DND-41 (cell line): ENCODE measurements around the gene TCEANC2.

Experiments used
- ATAC-seq: fragments of 200-7000 bp; cut with Tn5 transposase; 3 replicates; pipeline ENCODE4 v1.9.1; 2021; ENCODE audit warnings: low read depth; ENCODE audit not compliant: insufficient read depth
- DNase-seq: peaks from one replicate; pipeline ENCODE4 v3.0.0-alpha.2; 2020
- H2AFZ ChIP-seq: 2 replicates; pipeline ENCODE4 v1.6.0; 2012; ENCODE audit warnings: low read depth, low read length
- H3K27ac ChIP-seq: 2 replicates; pipeline ENCODE4 v1.5.1; 2012; ENCODE audit warnings: low read length, inconsistent platforms
- H3K27me3 ChIP-seq: fragments of 200-600 bp; sonication (generic); 2 replicates; pipeline ENCODE4 v1.6.0; 2012; ENCODE audit warnings: low read length, mild to moderate bottlenecking, inconsistent platforms; ENCODE audit not compliant: insufficient read depth, poor library complexity
- H3K36me3 ChIP-seq: 2 replicates; pipeline ENCODE4 v1.5.1; 2012; ENCODE audit warnings: low read length, inconsistent platforms; ENCODE audit not compliant: insufficient read depth
- H3K4me1 ChIP-seq: 2 replicates; pipeline ENCODE4 v1.5.1; 2012; ENCODE audit warnings: mild to moderate bottlenecking, low read length; ENCODE audit not compliant: insufficient read depth
- H3K4me2 ChIP-seq: 2 replicates; pipeline ENCODE4 v1.6.0; 2012; ENCODE audit warnings: mild to moderate bottlenecking, moderate library complexity, low read length, inconsistent platforms; ENCODE audit not compliant: insufficient read depth
- H3K4me3 ChIP-seq, 2 experiments: fragments of 200-600 bp in 1 of 2; shearing (Covaris generic) in 1 of 2; 2 replicates each; pipeline ENCODE4 v1.5.1; 2012 to 2016; ENCODE audit warnings: inconsistent platforms in 2 of 2, low read length in 2 of 2, mild to moderate bottlenecking in 2 of 2, low read depth in 1 of 2, moderate library complexity in 1 of 2
- H3K79me2 ChIP-seq: 2 replicates; pipeline ENCODE4 v1.6.0; 2012; ENCODE audit warnings: low read length, inconsistent platforms; ENCODE audit not compliant: insufficient read depth
- H3K9ac ChIP-seq: 2 replicates; pipeline ENCODE4 v1.6.0; 2012; ENCODE audit warnings: low read depth, mild to moderate bottlenecking, inconsistent platforms, low read length, moderate library complexity
- H3K9me3 ChIP-seq: 2 replicates; pipeline ENCODE4 v1.5.1; 2012; ENCODE audit warnings: low read length, moderate library complexity, mild to moderate bottlenecking, inconsistent platforms; ENCODE audit not compliant: insufficient read depth, severe bottlenecking
- H4K20me1 ChIP-seq: 2 replicates; pipeline ENCODE4 v1.6.0; 2012; ENCODE audit warnings: low read length; ENCODE audit not compliant: insufficient read depth
- CTCF ChIP-seq: IDR thresholded peaks from 2 replicates; pipeline ENCODE4 v1.5.1; 2012; ENCODE audit warnings: borderline replicate concordance, low read length, moderate library complexity, mild to moderate bottlenecking; ENCODE audit not compliant: poor library complexity, severe bottlenecking; ENCODE audit errors: extremely low read depth
- EZH2 ChIP-seq: IDR thresholded peaks from 3 replicates; pipeline ENCODE4 v1.6.1; 2012; ENCODE audit warnings: borderline replicate concordance, low read depth, mild to moderate bottlenecking, moderate library complexity, low read length, inconsistent platforms; ENCODE audit not compliant: severe bottlenecking

TCEANC2 gene

GRCh38 chr1:54064299-54064698 lies 10.9 kb downstream of the TCEANC2 start:
- no peak overlapping the region for H2AFZ ChIP-seq
- no peaks in the 10 kb centered on the region for H3K79me2 ChIP-seq
- no peak overlapping the region for H3K4me3 ChIP-seq
- ATAC-seq: no peak
- no peak overlapping the region for H3K27ac ChIP-seq
- H3K9ac ChIP-seq: no peak overlapping the region
- no peaks in the 10 kb centered on the region for H3K36me3 ChIP-seq
- TF ChIP-seq CTCF: no peak
- H4K20me1 ChIP-seq: no peaks in the 10 kb centered on the region
- H3K4me2 ChIP-seq: no peak overlapping the region
- H3K27me3 ChIP-seq: no peaks in the 10 kb centered on the region
- DNase-seq: no peak
- H3K9me3 ChIP-seq: no peaks in the 10 kb centered on the region
- no peaks in the 10 kb centered on the region for H3K4me1 ChIP-seq

DNA sequence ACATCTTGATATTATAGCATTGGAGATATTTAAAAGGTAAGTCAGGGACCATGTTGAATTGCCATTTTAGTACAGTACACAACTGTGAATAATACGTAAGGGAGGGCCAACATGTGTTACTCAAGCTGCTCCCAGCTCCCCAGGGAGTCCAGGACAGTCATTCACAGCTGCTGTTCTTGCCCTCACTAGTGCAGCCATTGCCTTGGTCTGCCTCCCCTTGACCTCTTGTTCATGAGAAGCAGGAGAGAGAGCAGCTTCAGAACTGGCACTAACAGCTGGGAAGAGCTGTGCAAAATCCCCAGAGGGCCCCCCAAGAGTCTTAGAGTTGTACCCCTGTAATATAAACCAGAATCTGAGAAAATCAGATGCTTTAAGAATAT lies 16.4 kb downstream of the TCEANC2 start:
- no peaks in the 10 kb centered on the region for H4K20me1 ChIP-seq
- peaks cover 4% of the 10 kb centered on the region for H3K9me3 ChIP-seq
- no peak overlapping the region for H2AFZ ChIP-seq
- ATAC-seq (peak; percentile 39; the same call in 1 of the 3 replicates), DNase-seq (no peak)
- no peak overlapping the region for H3K9ac ChIP-seq
- no peak overlapping the region for H3K27ac ChIP-seq
- no peaks in the 10 kb centered on the region for H3K27me3 ChIP-seq
- no peaks in the 10 kb centered on the region for H3K79me2 ChIP-seq
- no peak for TF ChIP-seq EZH2
- no peak for TF ChIP-seq CTCF
- H3K4me1 ChIP-seq: no peaks in the 10 kb centered on the region
- H3K4me2 ChIP-seq: no peak overlapping the region
- peaks cover 17% of the 10 kb centered on the region for H3K36me3 ChIP-seq
- no peak overlapping the region for H3K4me3 ChIP-seq

- TF ChIP-seq CTCF: peak; percentile 91
- TF ChIP-seq EZH2: no peak
- H3K27ac ChIP-seq: no peak overlapping the region
- no peak overlapping the region for H3K4me3 ChIP-seq
- H3K27me3 ChIP-seq: no peaks in the 10 kb centered on the region
- peaks cover 4% of the 10 kb centered on the region for H3K9me3 ChIP-seq
- ATAC-seq: peak; percentile 97
- H2AFZ ChIP-seq: no peak overlapping the region
- H3K36me3 ChIP-seq: peaks cover 17% of the 10 kb centered on the region
- H3K9ac ChIP-seq: no peak overlapping the region
- DNase-seq: no peak
- H3K79me2 ChIP-seq: no peaks in the 10 kb centered on the region
- H3K4me2 ChIP-seq: no peak overlapping the region
- no peaks in the 10 kb centered on the region for H4K20me1 ChIP-seq
- no peaks in the 10 kb centered on the region for H3K4me1 ChIP-seq
Observed at GRCh38 chr1:54070171-54070837, 16.9 kb downstream of the TCEANC2 start.
